GM12892 (cell line): Measurements from ENCODE around the gene ACTL6B.
"Not testable (repeated sequence)": the region's sequence is repeated elsewhere in the genome, so short reads cannot be mapped to it uniquely, and the experiment has no call there.

Experiments
- DNase-seq: peaks from one replicate; pipeline ENCODE4 v3.0.0; 2011; ENCODE audit not compliant: insufficient read length
- FAIRE-seq: peaks from 2 replicates; lab custom pipeline; 2011; peaks lifted over from hg19 to GRCh38; lab: Jason Lieb, UNC
- POLR2A ChIP-seq: IDR thresholded peaks from 2 replicates; pipeline ENCODE4 v1.6.1; 2011; ENCODE audit warnings: low read depth, low read length, control low read depth
- POLR2AphosphoS5 ChIP-seq: IDR thresholded peaks from 2 replicates; pipeline ENCODE4 v1.6.1; 2011; ENCODE audit warnings: low read depth, low read length, control low read depth
- TAF1 ChIP-seq: IDR thresholded peaks from 2 replicates; pipeline ENCODE4 v1.6.1; 2011; ENCODE audit warnings: low read depth, mild to moderate bottlenecking, control low read depth, low read length, borderline replicate concordance

Gene ACTL6B

GRCh38 chr7:100665168-100665726, 9.0 kb upstream of the ACTL6B start:
- FAIRE-seq, result no peak
- TF ChIP-seq TAF1 (no peak), POLR2A (no peak), POLR2AphosphoS5 (no peak)
- no peak for DNase-seq

- not testable (repeated sequence) for FAIRE-seq, DNase-seq
These were observed 6.0 kb upstream of the ACTL6B start for GRCh38 chr7:100662194-100662776.

- FAIRE-seq (no peak), DNase-seq (no peak)
- TF ChIP-seq POLR2A (no peak), POLR2AphosphoS5 (no peak), TAF1 (no peak)
These were observed 1.1 kb downstream of the ACTL6B start for GRCh38 chr7:100654908-100655831.

GRCh38 chr7:100649826-100650565, 6.3 kb downstream of the ACTL6B start:
- TF ChIP-seq POLR2AphosphoS5 (no peak), TAF1 (no peak), POLR2A (no peak)
- FAIRE-seq (no peak), DNase-seq (no peak)

GRCh38 chr7:100642534-100642907, 13.7 kb downstream of the ACTL6B start:
- no peak for TF ChIP-seq POLR2A
- no peak for TF ChIP-seq TAF1
- TF ChIP-seq POLR2AphosphoS5, result no peak
- FAIRE-seq (peak; percentile 73), DNase-seq (peak; percentile 86)

- no peak for TF ChIP-seq POLR2AphosphoS5
- TF ChIP-seq TAF1, result no peak
- no peak for TF ChIP-seq POLR2A
- DNase-seq, result no peak
- FAIRE-seq, result no peak
These were observed 14.3 kb downstream of the ACTL6B start for GRCh38 chr7:100641860-100642533.

GRCh38 chr7:100641463-100641859, 14.8 kb downstream of the ACTL6B start, which contains the start of gene TFR2:
TSS of gene TFR2 (minus strand) at chr7:100641552. CDS start at chr7:100641509, 43 bp downstream.
- TF ChIP-seq POLR2AphosphoS5, result no peak
- no peak for TF ChIP-seq TAF1
- no peak for TF ChIP-seq POLR2A
- DNase-seq, result no peak
- no peak for FAIRE-seq

- FAIRE-seq, result no peak
- no peak for TF ChIP-seq POLR2AphosphoS5
- TF ChIP-seq TAF1, result no peak
- no peak for TF ChIP-seq POLR2A
These were observed 15.5 kb downstream of the ACTL6B start for GRCh38 chr7:100640517-100641440.

GRCh38 chr7:100639995-100640516, 16.2 kb downstream of the ACTL6B start:
- FAIRE-seq (no peak), DNase-seq (no peak)

More at GRCh38 chr7:100640517-100641440, 15.5 kb downstream of the ACTL6B start:
- DNase-seq, result no peak

More at GRCh38 chr7:100639995-100640516, 16.2 kb downstream of the ACTL6B start:
- TF ChIP-seq TAF1 (no peak), POLR2AphosphoS5 (no peak), POLR2A (no peak)
